Panc1 (cell line): ENCODE data around the gene DGLUCY. TPM values are rescaled to one million over a fixed set of nuclear protein-coding genes. Genes with fewer than 3 reads are reported as not detected.

Experiments
- ATAC-seq: fragments of 200-7000 bp; cut with Tn5 transposase; 2 replicates; pipeline ENCODE4 v1.9.1; 2020; ENCODE audit warnings: mild to moderate bottlenecking, moderate library complexity
- BruUV-seq: library from RNA; stranded (reverse); fragments of 400-500 nt; replicated peaks from 2 replicates; lab custom pipeline; 2021; lab: Mats Ljungman, UMichigan
- CTCF ChIA-PET: fragments of 300-600 bp; sonication (Branson Sonifier 250); formaldehyde crosslinking; loops from one replicate; lab custom pipeline; 2022; ENCODE audit warnings: antibody characterized with exemption; lab: Charles Lee
- POLR2A ChIA-PET: fragments of 300-600 bp; sonication (Branson Sonifier 250); formaldehyde crosslinking; loops from one replicate; lab custom pipeline; 2022; ENCODE audit warnings: antibody characterized with exemption; lab: Charles Lee
- DNase-seq: peaks from one replicate; pipeline ENCODE4 v3.0.0-alpha.2; 2010; ENCODE audit warnings: low read depth, low spot score
- H3K27ac ChIP-seq: 2 replicates; pipeline ENCODE4 v1.5.1; 2011; ENCODE audit warnings: mild to moderate bottlenecking, low read length, inconsistent platforms
- H3K27me3 ChIP-seq: fragments of 200-500 bp; sonication (Bioruptor generic); 2 replicates; pipeline ENCODE4 v1.6.0; 2014; ENCODE audit warnings: low read length, inconsistent platforms; ENCODE audit not compliant: control insufficient read depth, insufficient read depth
- H3K36me3 ChIP-seq: fragments of 200-500 bp; sonication (Bioruptor generic); 2 replicates; pipeline ENCODE4 v1.5.1; 2014; ENCODE audit warnings: inconsistent platforms, mild to moderate bottlenecking, low read length, moderate library complexity; ENCODE audit not compliant: control insufficient read depth, insufficient read depth
- H3K4me1 ChIP-seq: 2 replicates; pipeline ENCODE4 v1.5.1; 2011; ENCODE audit warnings: inconsistent platforms, mild to moderate bottlenecking, low read length, moderate library complexity; ENCODE audit not compliant: control insufficient read depth, insufficient read depth
- H3K4me3 ChIP-seq, 2 experiments: 2 replicates each; pipeline ENCODE4 v1.5.1; 2011 to 2012; ENCODE audit warnings: low read depth in 2 of 2, low read length in 2 of 2, mild to moderate bottlenecking in 2 of 2, inconsistent platforms in 1 of 2, moderate library complexity in 1 of 2
- H3K9me3 ChIP-seq: fragments of 200-500 bp; sonication (Bioruptor generic); 2 replicates; pipeline ENCODE4 v1.5.1; 2014; ENCODE audit warnings: low read depth, mild to moderate bottlenecking, inconsistent platforms, low read length, moderate library complexity; ENCODE audit not compliant: control insufficient read depth, insufficient read depth
- CTCF ChIP-seq: fragments of 450-650 bp; IDR thresholded peaks from 2 replicates; pipeline ENCODE4 v1.5.1; 2017; ENCODE audit warnings: mild to moderate bottlenecking
- POLR2AphosphoS5 ChIP-seq: IDR thresholded peaks from 2 replicates; pipeline ENCODE4 v1.6.1; 2012; ENCODE audit warnings: mild to moderate bottlenecking, low read depth, low read length, moderate library complexity
- REST ChIP-seq, 2 experiments: IDR thresholded peaks; 2 replicates each; pipeline ENCODE4 v1.6.1; 2011 to 2012; ENCODE audit warnings: low read depth in 2 of 2, control low read depth in 1 of 2, low read length in 1 of 2, mild to moderate bottlenecking in 1 of 2, moderate library complexity in 1 of 2; ENCODE audit not compliant: insufficient read depth in 1 of 2
- SIN3A ChIP-seq: IDR thresholded peaks from 2 replicates; pipeline ENCODE4 v1.6.1; 2012; ENCODE audit warnings: low read depth, mild to moderate bottlenecking, low read length, moderate library complexity, borderline replicate concordance; ENCODE audit not compliant: insufficient read depth
- TCF7L2 ChIP-seq: IDR thresholded peaks from 2 replicates; pipeline ENCODE4 v1.6.1; 2011; ENCODE audit warnings: mild to moderate bottlenecking, low read depth, low read length, inconsistent platforms
- in situ Hi-C: cut with HindIII; loops from 2 replicates; pipeline ENCODE4 v1.10.0; 2016; ENCODE audit warnings: low sequenced_read_pairs, low pct_unique_long_range_greater_than_20kb
- intact Hi-C: fragments of 100-400 bp; cut with micrococcal nuclease; formaldehyde crosslinking; loops from one replicate; pipeline ENCODE4 v1.10.0; 2022; ENCODE audit not compliant: unreplicated experiment
- total RNA-seq: library from RNA; stranded (reverse); gene quantifications from one replicate; pipeline ENCODE4 v1.2.1, GENCODE V29; 2021; ENCODE audit not compliant: unreplicated experiment

The DGLUCY gene
- total RNA-seq, 1 experiment from 2014 or later: 21.3 TPM

- BruUV-seq: no TSS peak
- DNase-seq (no peak), ATAC-seq (no peak)
- TF ChIP-seq POLR2AphosphoS5: no peak
- no peak for TF ChIP-seq CTCF
- TF ChIP-seq TCF7L2: no peak
- TF ChIP-seq REST (IDR thresholded peaks at IDR 0.05; ENCODE audit: insufficient read depth in 1 of 2, low read depth in 2 of 2, low read length in 1 of 2): no peak
- no peak for TF ChIP-seq SIN3A
- intact Hi-C loops (no loop called here), in situ Hi-C loops (no loop called here)
- Histone ChIP-seq H3K4me3 (no peak overlapping the region), H3K36me3 (no peaks in the 10 kb centered on the region), H3K4me1 (no peaks in the 10 kb centered on the region), H3K27ac (no peak overlapping the region), H3K9me3 (no peaks in the 10 kb centered on the region), H3K27me3 (no peaks in the 10 kb centered on the region; the same call in 1 of the 2 replicates)
- POLR2A ChIA-PET: no interaction called here
- CTCF ChIA-PET: no interaction called here
Measured at GRCh38 chr14:91238661-91239060, 124.8 kb downstream of the DGLUCY start.

- DNase-seq (no peak), ATAC-seq (no peak)
- Histone ChIP-seq H3K36me3 (no peaks in the 10 kb centered on the region), H3K4me3 (no peak overlapping the region), H3K4me1 (no peaks in the 10 kb centered on the region), H3K27me3 (no peaks in the 10 kb centered on the region; the same call in 1 of the 2 replicates), H3K9me3 (no peaks in the 10 kb centered on the region), H3K27ac (no peak overlapping the region)
- CTCF ChIA-PET: no interaction called here
- POLR2A ChIA-PET: no interaction called here
- intact Hi-C loops (no loop called here), in situ Hi-C loops (no loop called here)
- TF ChIP-seq POLR2AphosphoS5 (no peak), CTCF (no peak), SIN3A (no peak), TCF7L2 (no peak), REST (IDR thresholded peaks at IDR 0.05; ENCODE audit: insufficient read depth in 1 of 2, low read depth in 2 of 2, low read length in 1 of 2) (no peak)
- no TSS peak for BruUV-seq
Measured at GRCh38 chr14:91241863-91242262, 128.0 kb downstream of the DGLUCY start.
